ENCODE measurements around the gene KCNH4. TPM values are rescaled to one million over a fixed set of nuclear protein-coding genes. Genes with fewer than 3 reads are reported as not detected.

KCNH4 gene
- total RNA-seq, 1 donor from 2014 or later = under 0.01 TPM

DNA sequence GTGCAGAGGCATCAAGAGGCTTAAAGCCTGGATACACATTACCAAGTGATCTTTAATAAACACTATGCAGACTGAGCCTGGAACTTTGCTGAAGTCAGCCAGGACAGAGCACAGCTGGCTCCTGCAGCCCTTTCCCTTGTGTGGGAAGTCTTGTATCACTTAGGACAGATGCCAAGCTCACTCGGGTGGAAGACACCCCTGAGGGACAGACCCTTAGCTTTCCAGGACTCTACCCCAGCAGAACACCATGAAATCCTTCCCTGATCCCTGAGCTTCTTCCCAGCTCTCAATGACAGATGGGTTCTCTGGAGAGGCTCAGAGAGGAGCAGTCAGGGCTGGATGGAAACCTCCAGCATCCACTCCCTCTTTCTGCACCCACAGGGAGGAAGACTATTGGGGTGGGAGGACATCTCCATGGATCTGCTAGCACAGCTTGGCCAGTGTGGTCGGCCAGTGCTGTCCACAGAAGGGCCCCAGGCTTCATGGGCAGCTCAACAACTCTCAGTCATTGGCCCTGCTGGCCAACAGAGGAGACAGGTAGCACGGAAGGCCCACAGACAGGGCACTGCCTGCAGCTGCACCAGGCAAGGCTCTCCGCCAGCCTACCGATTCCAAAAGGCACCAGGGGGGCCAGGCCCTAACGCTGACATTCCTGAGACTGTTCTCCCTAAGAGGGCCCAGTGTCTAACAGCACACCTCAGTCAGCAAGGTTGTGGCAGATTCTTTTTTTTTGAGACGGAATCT lies 42.0 kb downstream of the KCNH4 start:
- DNase-seq (ENCODE audit: low read depth in 2 of 2) = no peak

DNA sequence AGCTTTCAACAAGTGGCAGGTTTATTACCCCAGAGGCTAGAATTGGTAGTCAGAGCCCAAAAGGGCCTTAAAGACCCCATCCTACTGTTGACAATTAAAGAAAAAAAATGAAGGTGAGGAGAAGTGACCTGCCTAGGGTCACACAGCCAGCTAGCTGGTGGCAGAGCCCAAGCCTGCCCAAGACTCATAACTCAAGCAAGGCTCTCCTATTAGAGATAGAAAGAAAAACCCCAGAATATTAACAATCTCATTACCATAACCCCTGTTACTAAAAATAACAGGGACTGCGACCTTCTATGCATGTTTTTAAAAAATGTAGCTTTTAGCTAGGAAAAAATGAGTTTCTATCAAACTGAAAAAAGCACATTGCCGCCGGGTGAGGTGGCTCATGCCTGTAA lies 44.3 kb downstream of the KCNH4 start:
- DNase-seq (ENCODE audit: low read depth in 2 of 2) = no peak

DNA sequence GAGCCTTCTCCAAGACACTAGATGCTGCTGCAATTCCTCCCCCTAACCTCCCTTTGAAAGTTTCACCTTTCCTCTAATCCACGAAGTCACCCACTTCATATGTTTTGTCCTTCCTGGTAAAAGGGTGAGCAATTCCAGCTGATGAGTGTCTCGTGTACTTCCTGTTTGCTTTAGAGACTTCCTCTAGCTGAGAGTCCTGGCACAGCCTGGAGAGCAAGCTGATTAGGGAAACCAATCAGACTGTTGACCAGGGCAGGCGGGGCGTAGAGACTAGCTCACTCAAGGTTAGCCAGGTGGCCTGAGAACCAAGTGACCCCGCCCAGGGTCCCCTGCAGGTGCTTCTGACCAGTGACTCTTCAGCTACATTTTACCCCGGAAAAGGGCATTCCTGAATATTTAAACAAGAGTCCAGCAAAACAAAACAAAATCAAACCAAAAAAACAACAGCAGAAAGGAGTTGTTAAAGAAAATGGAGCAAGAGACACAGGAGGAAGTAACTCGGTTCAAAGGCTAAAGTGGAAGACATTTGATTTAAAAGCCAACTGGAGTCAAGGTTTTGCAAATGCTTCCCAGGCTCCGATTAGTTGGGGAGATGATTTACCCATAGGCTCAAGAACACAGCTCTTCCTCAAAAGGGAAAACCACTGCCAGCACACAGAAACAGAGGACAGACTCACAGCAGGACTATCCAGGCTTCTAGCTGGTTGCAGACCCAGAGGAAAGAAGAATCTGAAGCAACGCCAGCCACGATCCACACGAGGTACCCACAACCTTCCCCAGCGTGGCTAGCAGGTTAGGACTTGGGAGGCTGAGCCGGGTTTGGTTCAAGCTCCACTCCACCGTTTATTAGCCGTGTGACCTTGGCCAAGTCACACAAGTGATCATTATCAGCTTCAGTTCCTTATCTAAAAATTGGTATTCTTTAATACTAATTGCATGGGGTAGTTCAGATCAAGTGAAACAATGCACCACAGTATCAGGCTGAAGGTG lies 45.0 kb downstream of the KCNH4 start:
- peak; percentile 86 to 95 for DNase-seq (ENCODE audit: low read depth in 2 of 2)

DNA sequence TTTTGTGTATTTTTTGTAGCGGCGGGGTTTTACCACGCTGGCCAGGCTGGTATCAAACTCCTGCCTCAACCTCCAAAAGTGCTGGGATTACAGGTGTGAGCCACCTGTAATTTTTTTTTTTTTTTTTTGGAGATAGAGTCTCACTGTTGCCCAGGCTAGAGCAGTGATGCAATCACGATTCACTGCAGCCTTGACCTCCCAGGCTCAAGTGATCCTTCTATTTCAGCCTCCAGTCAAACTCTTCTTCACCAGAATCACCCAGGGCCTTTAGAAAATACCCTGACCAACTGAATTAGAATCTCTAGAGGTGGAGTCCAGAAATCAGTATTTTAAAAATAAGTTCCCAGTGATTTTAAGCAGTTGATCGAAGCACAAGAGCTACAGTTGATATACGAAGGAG lies 45.8 kb downstream of the KCNH4 start:
- DNase-seq (ENCODE audit: low read depth in 2 of 2) = no peak

DNA sequence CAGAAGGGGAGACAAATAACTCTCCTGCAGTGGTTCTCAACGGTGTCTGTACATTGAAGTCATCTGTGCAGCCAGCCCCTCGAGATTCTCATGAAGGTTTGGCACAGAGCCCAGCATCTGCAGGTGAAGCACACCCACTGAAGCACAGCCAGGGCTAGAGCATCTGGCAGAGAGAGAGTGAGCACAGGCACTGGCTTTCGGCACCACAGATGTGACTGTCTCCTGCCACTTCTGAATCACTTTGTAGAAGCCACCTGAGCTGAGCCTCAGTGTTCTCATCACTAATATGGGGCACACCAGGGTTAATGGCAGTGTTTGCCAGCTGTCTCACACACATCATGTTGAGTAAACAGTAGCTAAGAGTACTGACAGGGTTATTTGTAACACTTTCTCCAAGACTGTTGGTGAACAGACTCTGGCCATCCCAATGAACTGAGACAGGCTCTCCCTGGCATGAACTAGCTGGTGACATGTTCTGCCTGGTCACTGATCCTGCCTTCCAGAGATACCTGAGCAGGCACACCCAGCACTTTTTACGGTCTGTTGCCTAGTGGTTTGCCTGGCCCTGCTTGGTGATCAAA lies 47.4 kb downstream of the KCNH4 start:
- DNase-seq (ENCODE audit: low read depth in 2 of 2) = no peak

DNA sequence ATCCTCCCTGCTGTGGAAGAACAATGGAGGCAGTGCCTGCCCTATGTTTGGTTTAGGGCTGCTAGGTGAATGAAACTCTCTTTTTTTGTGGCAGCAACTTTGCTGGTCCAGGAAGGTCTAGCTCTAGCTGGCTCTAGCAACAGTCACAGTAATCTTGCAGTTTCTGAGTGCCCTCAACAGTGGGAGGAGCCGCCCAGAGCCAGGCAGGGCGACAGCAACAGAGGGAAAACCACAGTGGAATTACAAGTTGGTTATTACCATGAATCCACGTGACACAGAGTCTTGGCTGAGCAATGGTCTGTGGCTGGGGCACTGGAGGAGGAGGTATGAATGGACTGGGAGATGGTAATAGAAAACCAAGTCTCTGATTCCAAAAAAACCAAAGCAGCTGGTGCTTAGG lies 48.0 kb downstream of the KCNH4 start:
- peak in 1 of 2 donors; percentile 50 for DNase-seq (ENCODE audit: low read depth in 2 of 2)

DNA sequence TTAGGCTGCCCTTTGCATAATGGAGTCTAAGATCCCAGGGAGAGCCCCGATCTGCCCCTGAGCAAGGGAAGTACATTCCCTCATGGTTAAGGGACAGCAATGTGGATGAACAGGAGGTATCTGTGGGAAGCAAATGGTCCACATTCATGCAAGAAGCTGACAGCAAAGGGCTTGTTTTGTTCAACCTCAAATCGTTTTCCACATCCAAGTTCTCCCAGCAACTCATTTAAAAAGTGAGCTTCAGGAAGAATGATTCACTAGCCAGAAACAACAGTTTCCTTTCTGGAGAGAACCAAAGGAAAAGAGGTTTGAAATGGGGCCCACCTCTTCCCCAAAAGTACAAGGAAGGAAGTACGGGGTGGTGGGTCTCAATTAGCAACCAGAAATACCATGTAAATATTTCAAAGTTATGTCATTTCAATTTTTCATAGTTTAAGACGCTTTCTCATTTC lies 48.9 kb downstream of the KCNH4 start:
- DNase-seq (ENCODE audit: low read depth in 2 of 2) = peak; percentile 35 to 82

DNA sequence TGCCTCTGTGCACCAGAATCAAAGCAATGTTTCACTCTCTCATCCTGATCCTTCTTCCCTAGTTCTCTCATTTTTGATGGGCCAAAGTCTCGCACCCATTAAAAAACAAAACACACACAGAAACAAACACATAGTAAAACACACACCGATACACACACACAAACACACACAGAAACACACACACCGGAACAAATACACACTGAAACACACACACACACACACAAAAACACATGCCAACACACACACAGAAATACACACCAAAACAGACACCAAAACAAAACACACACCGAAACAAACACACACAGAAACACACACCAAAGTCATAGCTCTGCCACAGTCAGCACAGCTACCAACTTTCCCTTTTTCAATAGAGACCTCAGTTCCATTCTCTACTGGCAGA lies 49.7 kb downstream of the KCNH4 start:
- DNase-seq (ENCODE audit: low read depth in 2 of 2) = no peak

DNA sequence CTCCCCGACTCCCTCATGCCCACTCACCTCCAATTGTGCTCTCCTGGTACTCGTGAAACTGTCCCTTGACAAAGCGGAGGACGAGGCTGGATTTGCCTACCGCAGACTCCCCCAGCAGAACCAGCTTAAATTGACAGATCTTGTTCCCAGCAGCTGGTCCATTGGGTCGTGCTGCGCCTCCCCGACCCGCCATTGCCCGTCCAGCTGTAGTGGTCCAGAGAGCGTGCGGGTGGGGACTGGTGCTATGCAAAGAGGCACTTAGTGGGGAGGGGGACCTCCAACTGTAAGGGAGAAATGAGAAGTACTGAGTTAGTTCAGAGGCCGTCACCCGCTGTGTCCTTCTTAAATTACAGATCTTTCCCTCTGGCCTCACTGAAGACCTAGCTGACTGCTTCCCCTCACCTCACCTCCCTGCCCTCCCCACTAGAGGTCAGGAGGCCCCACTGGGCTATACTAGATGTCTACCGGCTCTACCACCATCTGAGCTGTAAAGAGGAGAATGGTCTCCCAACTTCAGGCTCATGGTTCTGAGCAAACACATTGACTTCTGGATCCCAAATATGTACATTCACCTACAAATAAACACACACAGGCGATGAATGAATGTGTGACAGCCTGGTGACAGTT lies 50.5 kb downstream of the KCNH4 start:
- DNase-seq (ENCODE audit: low read depth in 2 of 2) = no peak

DNA sequence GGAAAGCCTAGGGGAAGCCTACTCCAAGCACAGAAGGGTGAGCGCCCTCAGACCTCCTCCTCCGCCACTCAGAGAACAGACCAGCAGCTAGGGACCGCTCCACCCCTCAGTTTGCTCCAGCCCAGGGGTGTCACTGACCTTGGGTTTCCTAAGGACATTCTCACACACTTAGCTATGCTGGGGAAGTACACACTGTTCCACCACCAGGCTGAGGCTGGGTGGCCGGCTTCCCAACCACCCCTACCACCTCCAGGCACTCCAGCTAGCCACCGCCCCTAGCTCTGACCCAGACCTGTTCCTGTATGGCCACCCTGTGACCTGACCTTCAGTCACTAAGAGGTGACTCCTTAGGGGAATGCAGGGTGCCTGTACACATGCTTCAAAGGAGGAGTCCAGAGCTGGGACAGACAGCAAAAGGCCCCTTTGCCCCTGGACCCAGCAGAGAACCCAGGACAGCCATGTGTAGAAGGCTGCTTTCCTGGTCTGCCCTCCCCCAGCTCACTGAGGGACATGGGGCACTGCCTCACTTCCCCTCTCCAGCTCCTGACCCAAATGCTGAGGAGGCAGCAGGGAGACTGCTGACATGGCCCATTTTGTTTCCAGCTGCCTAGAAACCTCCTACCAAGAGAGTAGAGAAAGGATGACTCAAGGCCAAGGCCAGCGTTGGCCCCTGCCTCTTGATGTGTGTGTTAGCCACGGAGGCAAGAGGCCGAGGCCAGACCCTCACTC lies 51.7 kb downstream of the KCNH4 start:
- DNase-seq (ENCODE audit: low read depth in 2 of 2) = no peak

DNA sequence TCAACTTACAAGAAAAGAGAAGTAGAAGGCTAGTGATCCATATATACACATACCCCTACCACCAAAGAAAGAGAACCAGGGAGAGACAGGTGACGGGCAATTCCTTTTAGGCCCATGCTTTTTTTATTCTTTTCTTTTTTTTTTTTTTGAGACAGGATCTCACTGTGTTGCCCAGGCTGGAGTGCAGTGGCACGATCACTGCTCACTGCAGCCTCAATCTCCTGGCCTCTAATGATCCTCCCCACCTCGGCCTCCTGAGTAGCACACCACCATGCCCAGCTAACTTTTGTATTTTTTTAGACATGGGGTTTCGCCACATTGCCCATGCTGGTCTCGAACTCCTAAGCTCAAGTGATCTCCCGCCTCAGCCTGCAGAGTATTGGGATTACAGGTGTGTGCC lies 53.5 kb downstream of the KCNH4 start:
- no peak for DNase-seq (ENCODE audit: low read depth in 2 of 2)

DNA sequence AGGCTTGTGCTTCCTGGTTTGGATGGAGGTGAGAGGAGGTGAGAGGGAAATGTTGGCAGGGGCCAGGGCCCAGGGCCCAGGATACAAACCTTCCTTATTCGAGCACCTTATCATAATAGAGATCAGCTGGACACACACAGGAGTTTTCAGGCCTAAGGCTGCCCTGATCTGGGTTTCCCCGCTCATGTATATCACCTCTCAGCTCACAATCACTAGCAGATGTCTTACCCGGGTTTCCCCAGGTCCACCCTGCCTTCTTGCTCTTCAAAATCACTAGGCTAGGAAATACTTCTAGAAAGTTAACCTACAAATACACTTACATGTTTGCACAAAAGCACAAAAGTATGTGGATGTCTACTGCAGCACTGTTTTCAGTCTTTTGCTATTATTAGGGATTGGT lies 54.1 kb downstream of the KCNH4 start:
- no peak for DNase-seq (ENCODE audit: low read depth in 2 of 2)

DNA sequence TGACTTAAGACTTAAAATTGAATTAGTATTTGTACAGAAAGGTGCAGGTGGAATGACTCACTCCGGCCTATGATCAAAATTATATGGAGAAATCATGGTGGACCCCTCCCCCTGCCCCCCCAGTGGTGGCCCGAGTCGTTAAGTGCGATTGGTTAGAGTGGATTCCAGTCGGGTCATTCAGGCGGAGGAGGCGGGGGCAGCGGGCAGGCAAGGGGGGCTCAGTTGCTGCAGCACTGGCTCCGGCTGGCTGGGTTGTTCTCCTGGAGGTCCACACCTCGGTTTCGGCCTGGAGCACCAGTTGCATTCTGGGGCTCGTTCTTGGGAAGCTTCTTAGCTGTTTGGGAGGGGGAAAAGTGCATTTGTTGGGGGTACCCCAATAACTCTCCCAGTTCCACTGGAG lies 55.4 kb downstream of the KCNH4 start:
- no peak for DNase-seq (ENCODE audit: low read depth in 2 of 2)

DNA sequence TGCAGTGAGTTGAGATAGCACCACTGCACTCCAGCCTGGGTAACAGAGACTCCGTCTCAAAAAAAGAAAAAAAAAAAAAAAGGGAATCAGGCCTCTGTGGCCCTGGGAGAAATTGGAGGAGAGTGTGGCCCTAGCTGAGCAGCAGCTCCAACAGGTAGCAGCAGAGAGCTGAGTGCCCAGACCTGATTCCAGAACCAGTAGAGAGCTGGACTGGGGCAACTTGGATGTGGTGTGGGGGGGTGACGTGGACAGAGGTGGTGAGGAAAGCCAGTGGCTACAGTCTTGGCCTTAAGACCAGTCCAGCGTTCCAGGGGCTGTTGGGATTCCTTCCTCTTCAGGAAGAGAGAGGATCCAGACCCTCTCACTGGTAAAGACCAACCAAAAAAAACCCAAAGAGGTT lies 56.7 kb downstream of the KCNH4 start:
- DNase-seq (ENCODE audit: low read depth in 2 of 2) = no peak

DNA sequence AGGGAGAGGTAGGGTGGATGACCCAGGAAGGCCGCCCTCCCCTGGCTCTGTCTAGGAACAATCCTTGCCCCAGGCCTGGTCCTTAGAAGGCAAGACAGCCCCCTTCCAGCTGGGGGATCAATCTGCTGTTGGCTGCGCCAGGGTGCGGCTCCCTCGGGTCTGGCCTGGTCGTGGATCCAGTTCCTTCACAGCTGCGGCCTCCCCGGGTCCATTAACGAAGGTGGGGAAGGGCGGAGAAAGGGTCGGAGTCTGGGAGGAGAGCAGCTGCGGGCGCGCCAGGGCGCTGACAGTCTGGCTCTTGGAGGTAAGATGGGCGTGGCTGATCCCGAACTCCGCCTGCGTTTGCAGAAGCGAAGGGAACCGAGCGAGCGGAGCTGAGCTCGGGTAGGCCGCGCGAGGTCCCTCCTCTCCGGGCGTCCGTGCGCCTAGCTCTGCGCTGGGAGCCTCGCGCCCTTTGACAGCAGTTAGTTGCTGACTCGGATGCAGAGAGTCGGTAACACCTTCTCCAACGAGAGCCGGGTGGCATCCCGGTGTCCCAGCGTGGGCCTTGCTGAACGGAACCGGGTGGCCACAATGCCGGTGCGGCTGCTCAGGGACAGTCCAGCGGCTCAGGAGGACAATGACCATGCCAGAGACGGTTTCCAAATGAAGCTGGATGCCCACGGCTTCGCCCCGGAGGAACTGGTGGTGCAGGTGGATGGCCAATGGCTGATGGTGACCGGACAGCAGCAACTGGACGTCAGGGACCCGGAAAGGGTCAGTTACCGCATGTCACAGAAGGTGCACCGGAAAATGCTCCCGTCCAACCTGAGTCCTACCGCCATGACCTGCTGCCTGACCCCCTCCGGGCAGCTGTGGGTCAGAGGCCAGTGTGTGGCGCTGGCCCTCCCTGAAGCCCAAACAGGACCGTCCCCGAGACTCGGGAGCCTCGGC lies 58.3 kb downstream of the KCNH4 start, which contains the start of gene HSPB9:
Gene HSPB9 (plus strand): TSS at position 434 of the 933 bp plus-strand sequence. CDS start 47 bp downstream, at position 481.
- DNase-seq (ENCODE audit: low read depth in 2 of 2) = no peak

DNA sequence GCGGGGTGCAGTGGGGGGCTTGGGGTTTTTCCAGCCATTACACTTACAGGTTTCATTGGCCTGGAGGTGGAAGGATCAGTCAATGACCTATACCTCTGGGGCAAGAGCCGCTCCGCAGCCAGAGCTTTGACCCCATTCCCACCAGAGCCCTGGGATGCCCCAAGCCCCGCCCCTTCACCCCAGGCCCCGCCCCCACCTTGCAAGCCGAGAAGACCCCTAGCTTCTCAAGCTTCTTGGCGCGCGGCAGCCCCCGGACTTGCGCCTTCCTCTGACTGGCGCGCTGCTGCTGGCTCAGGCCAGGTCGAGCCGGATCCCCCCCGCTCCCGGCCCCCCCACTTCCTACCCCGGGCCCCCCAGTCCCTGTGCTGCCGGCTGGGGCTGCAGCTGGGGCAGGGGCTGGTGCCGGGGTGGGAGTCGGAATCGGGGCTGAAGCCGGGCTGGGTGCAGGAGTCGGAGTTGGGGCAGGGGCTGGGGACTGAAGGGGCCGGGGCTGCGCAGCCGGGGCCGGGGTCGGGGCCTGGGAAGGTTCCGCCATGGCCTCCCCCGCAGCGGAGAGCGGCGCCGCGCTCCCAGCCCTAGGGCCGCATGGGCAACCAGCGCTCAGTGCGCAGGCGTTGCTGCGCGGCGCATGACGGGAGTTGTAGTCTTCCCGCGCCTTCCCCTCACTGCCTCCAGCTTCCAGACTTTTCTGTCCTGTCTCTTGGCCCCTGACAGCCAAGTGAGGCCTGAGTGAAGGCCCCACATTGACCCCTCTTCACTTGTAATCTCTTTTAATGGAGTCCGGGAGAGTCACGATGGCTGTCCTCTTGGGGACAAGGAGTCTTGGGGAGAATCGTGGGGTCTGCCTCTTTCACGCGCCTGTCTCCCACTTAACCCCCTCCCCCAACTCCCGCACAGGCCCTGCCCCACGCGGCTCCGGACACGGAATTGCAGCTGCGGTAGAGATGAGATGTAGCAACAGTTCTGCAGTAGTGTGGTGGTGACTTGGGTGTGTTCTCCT lies 59.9 kb downstream of the KCNH4 start, which contains the start of gene KAT2A:
Gene KAT2A (minus strand): TSS at position 598 of the 1,000 bp plus-strand sequence. CDS start 63 bp downstream, at position 535.
- peak; percentile 52 to 81 for DNase-seq (ENCODE audit: low read depth in 2 of 2)

DNA sequence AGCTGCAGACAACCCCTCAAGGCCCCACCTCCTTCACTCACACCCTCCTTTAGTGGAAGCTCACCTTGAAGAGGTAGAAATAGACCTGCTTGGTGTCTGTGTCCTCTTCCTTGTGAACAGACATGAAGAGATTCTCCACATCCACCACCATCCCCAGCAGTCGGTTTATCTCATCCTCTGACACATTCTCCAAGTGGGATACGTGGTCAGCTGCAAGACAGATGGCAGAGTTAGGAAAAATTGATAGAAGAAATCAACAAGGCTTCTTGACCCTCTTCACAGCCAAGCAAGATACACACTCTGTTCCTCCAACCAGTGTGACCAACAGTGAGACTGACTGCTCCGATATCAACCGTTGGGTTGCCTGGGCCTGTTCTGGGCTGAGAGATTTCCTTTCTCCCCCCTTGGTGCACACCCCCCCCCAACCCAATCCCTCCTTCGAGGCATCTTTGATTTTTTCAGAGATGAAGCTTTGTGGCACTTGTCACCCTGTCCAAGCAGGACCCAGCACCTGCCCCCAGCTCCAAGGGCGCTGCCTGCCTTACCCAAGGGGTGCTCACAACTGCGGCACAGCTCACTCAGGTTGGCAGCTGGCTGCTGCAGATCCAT lies 60.7 kb downstream of the KCNH4 start:
- no peak for DNase-seq (ENCODE audit: low read depth in 2 of 2)

DNA sequence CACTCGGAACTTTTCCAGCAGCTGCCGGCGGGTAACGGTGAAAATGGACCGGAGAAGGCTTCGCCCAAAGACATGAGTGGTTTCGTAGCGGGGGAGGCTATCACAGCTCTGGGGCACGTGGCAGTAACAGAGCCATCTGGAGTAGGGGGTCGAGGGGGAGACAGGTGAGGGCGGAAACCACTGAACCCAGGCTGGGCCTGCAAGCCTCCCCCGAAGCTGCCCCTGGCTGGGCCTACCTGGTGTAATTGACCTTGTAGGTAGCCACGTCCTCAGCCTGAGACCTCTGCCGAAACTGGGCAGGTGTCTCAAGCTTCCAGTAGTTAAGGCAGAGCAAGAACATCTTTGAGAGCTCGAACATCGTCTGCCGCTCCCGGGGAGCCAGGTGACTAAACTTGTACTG lies 61.6 kb downstream of the KCNH4 start:
- DNase-seq (ENCODE audit: low read depth in 2 of 2) = no peak
